HG02852 (cell line): ENCODE measurements around the gene ZNF432.

Source experiments
- ATAC-seq: cut with Tn5 transposase; IDR thresholded peaks from one replicate; pipeline ENCODE4 v1.9.1; 2021; ENCODE audit warnings: mild to moderate bottlenecking, moderate library complexity; ENCODE audit not compliant: unreplicated experiment

The ZNF432 gene

GRCh38 chr19:52010674-52011073 is 38.0 kb downstream of the ZNF432 start:
- no peak for ATAC-seq

DNA sequence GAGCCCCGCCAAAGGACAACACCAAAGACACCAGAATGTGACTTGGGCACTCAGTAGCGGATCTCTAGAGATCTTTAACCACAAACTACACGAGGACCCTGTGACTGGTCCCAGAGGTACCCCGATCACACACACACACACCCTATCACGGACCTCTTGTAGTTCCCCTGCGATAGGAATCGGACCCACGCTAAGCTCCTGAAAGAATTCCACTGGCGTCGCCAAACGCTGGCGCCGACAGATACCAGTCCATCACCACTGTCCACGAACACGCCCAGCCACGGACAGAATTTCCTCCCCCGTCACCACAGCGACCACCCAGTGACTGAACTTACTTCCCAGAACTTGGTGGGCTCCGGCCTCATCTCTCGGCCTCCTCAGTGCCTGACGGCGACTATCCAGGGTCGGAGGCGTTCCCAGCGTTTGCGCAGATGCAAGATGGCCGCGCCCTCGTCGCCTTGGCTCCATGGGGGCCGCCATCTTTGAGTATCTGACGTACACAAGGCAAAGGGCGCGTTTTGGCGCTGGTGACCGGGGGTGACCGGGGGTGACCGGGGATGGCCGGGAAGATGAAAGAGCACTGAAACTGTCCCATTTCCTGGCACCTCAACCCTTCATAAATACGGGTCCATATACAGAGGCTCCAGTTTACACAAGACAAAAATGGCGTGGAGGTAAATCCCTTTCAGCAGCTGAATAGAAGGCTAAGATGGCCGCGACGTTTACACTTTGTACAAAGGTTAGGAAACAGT is 40.7 kb downstream of the ZNF432 start, which contains the start of gene ZNF615:
Gene ZNF615, minus strand, starts transcription at position 406 of the 752 bp plus-strand sequence. CDS start 4,500 bp downstream, outside the sequence.
- ATAC-seq, result peak; percentile 89

GRCh38 chr19:52007451-52007805 is 41.2 kb downstream of the ZNF432 start:
- no peak for ATAC-seq

DNA sequence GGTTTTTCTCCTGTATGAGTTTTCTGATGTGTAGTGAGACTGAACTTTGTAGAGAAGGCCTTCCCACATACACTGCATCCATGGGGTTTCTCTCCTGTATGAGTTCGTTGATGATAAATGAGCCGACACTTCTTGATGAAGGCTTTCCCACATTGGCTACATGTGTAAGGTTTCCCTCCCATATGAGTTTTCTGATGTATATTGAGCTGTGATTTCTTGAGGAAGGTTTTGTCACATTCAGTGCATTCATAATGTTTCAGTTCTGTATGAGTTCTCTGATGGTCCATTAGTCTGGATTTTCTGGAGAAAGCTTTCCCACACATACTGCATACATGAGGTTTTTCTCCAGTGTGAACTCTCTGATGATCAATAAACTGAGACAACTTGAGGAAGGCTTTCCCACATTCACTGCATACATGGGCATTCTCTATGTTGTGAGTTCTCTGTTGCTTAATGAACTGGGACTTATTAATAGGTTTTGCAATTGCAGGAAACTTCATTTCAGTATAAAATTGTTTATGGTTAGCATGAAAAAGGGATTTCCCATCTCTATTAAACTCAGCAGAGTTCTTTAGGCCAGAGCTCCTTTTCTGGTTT is 54.5 kb downstream of the ZNF432 start:
- no peak for ATAC-seq

GRCh38 chr19:51993422-51993821 is 55.2 kb downstream of the ZNF432 start:
- no peak for ATAC-seq

GRCh38 chr19:51986309-51987291 is 62.0 kb downstream of the ZNF432 start, which contains the start of gene ZNF350:
ZNF350 (minus strand) TSS chr19:51986840; CDS start chr19:51974360, 12,480 bp downstream.
- ATAC-seq, result peak; percentile 68

DNA sequence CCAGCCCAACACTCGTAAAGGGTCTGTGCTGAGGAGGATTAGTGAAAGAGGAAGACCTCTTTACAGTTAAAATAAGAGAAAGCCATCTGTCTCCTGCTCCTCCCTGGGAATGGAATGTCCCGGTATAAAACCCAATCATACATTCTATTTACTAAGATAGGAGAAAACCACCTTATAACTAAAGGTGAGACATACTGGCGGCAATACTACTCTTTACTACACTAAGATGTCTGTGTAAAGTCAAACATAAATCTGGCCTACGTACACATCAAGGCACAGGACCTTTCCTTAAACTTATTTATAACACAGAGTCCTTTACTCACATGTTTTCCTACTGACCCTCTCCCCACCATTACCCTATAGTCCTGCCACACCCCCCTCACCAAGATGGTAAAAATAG is 65.3 kb downstream of the ZNF432 start:
- no peak for ATAC-seq
